ENCODE data around the gene TYW5. TPM values are rescaled to one million over a fixed set of nuclear protein-coding genes. Genes with fewer than 3 reads are reported as not detected.

The TYW5 gene
- polyA plus RNA-seq, 3 donors: 12.1 to 19.4 (median 13.8) TPM

DNA sequence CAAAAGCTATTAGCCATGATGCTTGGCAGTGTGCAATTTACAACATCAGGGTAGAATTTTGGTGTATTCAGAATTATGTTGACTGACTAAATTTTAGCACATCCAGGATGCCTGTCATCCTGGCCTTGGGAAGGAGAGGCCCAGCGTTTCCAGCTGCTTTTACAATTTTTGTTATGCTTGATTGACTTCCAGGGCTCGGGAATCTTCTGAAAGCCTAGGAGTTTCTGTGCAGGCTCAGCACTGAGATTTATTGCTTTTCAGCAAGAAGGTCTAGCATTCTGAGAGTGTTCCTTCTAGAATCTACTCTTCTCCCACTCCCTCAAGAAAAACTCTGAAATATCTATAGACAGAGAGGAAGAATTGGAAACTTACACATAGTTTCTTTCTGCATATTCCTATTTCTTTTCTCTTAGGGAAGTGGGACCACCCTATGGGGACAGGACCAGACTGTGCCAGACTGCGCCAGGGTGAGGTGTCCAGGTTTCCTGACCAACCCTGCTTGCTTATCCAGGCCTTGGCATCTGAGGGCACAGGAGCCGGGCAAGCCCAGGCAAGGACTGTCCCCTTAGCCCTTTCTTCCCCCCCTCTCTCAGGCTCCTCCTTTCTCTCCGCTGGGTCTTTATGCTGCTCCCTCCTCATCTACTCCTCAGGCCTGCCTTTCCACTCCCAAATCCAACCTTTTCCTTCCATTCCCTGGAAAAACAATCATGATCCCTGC lies 27.0 kb upstream of the TYW5 start:
- no peak for DNase-seq (ENCODE audit: extremely low read depth in 1 of 11, low read depth in 9 of 11, low spot score in 4 of 11)

DNA sequence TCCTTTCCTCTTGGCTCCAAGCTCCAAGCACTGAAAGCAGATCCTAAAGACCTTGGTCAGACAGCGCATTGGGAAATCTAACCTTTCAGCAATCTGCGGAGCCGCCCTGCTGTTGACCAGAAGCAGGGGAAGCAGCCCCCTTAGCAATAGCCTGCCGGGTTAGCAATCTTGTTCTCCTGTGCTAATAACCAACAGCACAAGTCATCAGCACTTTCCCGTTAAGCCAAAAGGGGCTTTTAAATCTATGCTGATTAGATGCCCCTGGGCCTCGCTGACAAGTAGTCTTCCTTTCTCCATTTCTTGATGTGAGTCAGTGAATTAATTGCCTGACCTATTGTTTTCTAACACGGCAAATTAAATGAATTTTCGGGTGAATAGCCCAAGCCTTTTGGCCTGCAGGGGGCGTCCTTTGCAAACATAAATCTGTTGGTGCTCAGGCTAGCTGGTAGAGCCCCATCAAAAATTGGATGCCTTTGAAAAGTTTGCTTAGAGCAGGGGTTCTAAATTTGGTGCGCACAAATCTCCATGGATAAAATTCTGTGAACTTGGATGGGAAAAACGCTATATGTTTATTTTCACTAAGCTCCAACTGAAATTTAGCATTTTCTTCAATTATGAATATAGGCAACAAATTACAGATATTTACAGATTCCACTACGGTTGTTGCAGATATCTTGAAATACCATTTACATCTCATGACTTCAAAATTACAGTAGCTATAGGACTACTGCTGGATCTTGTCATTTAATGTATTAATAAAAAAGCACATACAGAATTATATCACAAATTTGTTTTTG lies 24.7 kb upstream of the TYW5 start:
- peak in 10 of 11 donors; percentile 59 to 80 (median 72) for DNase-seq (ENCODE audit: extremely low read depth in 1 of 11, low read depth in 9 of 11, low spot score in 4 of 11)

DNA sequence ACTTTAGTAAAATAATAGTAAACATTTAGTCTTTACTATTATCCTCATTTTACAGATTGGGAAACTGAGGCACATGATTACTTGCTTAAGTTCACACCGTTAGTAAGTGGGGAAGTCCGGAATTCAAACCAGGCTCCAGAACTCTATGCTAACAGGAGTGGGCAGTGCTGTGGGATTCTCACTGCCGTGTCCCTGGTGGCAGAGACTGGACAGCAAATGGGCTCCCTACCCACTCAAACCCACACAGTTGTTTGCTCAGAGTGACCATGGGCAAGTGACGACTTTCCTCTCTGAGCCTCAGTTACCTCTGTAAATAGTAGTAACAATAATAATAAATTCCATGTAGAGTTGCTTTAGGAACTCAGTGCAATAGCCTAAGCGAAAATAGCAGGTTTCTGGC lies 24.1 kb upstream of the TYW5 start:
- DNase-seq (ENCODE audit: extremely low read depth in 1 of 11, low read depth in 9 of 11, low spot score in 4 of 11): no peak

DNA sequence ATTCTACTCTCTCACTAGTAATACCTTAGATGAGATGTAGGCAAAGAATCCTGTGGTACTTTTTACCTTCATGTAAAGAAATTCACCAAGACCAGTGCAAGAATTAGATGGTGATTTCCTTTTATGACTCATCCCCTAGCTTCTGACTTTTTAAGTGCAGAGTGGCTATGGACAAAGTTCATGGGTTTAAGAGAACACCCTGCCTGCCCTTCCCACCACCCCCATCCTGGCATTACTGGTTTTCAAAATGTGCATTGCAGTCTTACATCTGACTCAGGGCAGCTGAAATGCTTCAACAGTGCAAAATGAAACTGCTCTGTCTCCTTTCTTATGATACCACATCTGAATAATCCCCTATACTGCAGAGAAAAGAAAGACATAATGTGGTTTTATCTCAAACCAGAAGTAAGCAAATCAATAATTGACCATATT lies 22.7 kb upstream of the TYW5 start:
- no peak for DNase-seq (ENCODE audit: extremely low read depth in 1 of 11, low read depth in 9 of 11, low spot score in 4 of 11)

DNA sequence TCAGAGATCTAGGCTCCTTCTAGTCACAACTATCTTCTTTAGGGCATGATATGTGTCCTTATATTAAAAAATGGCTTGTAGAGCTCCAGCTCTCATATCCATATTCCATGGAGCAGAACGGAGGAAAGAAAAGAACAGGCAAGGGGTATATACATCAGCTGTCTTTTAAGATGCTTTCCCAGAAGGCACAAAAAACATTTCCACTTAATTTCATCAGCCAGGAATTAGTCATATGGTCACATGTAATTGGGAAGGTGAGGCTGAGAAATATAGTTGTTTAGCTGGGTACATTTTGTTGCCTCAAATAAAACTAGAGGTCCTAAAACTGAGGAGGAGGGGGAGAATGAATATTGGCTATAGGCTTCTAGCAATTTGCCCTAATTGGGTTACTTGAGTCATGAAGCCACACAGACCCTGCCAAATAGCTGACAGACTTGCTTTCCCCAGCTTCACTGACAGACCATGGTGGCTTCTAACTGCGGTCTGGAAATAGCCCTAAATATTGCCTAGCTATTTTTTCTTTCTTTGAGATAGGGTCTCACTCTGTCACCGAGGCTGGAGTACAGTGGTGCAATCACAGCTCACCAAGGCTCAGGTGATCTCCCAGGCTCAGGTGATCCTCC lies 20.1 kb upstream of the TYW5 start:
- DNase-seq (ENCODE audit: extremely low read depth in 1 of 11, low read depth in 9 of 11, low spot score in 4 of 11): no peak

DNA sequence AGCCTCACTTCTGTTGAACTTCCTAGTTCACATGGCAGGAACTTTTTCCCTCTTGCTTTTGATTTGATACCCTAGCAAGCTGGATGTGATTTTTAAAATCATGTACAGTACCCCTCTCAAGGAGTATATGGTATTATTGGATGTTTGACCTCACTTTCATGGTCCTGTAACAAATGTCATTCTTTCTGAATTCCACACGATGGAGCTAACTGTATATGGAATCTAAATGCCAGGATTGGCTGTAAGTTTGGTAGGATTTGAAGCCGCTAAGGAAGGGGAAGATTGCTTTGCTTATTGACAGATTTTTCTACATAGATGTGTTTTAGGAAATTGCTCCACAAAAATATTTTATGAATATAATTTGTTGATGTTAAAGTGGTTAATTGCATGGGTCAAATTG lies 18.4 kb upstream of the TYW5 start:
- no peak for DNase-seq (ENCODE audit: extremely low read depth in 1 of 11, low read depth in 9 of 11, low spot score in 4 of 11)

DNA sequence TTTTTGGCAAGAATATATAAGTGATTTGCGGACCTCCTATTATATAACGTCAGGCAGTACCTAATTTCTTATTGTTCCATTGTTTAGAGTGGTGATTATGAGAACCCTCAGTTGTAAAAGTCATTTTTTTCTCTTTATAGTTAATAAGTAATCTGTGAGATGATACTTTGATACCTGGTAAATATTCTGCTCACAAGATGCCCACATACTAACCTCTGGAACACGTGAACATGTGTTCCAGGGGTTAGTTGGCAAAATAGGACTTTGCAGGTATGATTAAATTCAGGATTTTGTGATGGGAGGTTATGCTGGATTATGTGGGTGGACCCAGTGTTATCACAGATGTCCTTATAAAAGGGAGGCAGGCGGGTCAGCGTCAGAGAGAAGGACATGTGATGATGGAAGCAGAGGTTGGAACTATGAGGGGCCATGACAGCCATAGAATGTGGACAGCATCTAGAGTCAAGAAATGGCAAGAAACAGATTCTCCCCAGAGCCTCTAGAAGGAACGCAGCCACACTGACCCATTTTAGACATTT lies 16.9 kb upstream of the TYW5 start:
- DNase-seq (ENCODE audit: extremely low read depth in 1 of 11, low read depth in 9 of 11, low spot score in 4 of 11): no peak

DNA sequence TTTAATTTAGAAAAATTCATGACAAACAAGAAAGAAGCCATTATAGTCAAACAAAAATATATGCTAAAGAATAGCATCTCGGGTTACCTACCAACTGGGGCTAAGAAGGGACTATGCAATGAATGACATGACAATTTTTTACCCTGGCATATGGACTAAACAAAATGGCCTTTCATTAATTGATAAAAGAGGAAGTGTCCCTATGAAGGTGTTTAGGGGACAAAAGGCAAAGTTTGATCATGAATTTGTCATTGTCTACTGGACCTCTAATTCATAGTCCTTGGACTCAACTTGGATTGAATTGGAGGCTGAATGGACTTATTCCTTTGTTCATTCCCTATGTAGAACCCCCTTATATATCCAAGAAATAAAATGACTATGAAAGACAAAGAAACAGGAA lies 12.8 kb upstream of the TYW5 start:
- no peak for DNase-seq (ENCODE audit: extremely low read depth in 1 of 11, low read depth in 9 of 11, low spot score in 4 of 11)

DNA sequence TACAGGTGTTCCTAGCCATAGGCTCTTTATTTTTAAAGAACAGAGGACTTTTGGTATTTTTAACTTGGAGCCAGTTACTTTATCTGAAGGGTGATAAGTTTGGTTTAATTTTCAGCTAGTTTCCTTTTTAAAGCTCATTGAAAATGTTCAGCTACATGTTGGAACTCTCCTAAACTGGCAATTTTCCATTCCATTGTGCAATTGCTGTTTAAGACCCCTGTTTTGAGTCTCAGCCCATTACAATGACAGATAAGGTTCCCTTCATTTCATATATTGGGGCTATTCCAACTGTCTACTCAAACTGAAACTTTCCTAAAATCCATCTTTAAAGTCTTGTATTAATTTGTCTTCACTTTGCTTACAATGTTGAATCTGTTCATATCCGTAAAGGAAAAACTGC lies 11.7 kb upstream of the TYW5 start:
- DNase-seq (ENCODE audit: extremely low read depth in 1 of 11, low read depth in 9 of 11, low spot score in 4 of 11): no peak

DNA sequence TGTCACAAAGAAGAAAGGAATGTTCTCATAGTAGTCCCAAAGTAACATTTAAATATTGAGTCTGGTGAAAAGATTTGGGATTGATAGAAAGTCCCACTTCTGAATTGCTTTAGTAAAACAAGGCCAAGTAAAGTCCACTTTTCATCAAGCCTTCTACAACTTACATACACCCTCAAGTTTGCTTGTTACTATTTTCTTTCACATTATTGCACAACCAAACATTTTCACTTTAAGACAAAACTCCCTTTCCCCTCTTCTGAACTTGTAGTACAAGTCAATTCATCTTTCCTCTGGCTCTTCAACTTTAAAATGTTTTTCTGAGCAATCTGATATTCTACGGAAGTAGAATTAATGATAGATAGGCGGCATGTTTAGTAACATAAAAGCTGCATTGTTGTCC lies 11.1 kb upstream of the TYW5 start:
- DNase-seq (ENCODE audit: extremely low read depth in 1 of 11, low read depth in 9 of 11, low spot score in 4 of 11): no peak

DNA sequence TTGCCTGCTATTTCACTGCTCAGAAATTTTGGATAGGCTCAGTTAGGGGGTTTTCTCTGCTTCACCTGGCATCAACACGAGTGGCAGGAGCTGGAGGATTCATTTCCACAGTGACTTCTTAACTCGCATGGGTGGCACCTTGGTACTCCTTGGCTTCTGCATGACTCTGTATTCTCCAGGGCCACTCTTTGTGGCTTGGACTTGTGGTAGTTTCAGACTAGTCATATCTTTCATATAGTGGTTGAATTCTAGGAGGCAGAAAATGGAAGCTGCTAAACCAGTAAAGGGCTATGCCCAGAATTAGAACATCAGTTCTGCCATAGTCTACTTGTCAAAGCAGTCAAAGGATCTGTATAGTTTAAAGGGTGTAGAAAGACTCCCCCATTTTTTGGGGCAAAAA lies 6.9 kb upstream of the TYW5 start:
- no peak for DNase-seq (ENCODE audit: extremely low read depth in 1 of 11, low read depth in 9 of 11, low spot score in 4 of 11)

DNA sequence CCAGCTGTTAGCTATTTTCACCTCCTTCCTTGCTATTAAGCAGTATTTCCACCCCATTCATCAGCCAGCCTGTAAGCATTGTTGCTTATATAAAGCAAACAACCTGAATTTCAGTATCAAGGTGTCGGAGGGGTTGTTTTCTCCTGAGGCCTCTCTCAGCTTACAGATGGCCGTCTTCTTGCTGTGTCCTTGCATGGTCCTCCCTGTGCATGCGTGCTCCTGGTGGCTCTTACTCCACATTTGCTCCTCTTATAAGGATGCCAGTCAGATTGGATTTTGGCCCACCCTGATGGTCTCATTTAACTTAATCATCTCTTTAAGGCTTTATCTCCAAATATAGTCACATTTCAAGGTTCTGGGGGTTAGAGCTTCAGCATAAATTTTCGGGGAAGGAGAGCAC lies 2.7 kb upstream of the TYW5 start:
- DNase-seq (ENCODE audit: extremely low read depth in 1 of 11, low read depth in 9 of 11, low spot score in 4 of 11): no peak

DNA sequence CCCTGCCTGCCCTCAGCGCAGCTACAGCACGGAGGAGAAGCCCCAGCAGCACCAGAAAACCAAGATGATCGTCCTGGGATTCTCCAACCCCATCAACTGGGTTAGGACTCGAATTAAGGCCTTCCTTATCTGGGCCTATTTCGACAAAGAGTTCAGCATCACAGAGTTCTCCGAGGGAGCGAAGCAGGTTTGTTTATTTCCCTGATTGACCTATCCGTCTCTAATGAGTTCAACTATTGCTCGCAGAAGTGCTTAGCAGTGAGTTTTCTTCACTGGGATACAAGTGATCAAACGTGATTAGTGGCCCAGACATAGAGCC lies 730 bp upstream of the TYW5 start:
- peak in 2 of 11 donors; percentile 9 to 16 for DNase-seq (ENCODE audit: extremely low read depth in 1 of 11, low read depth in 9 of 11, low spot score in 4 of 11)

DNA sequence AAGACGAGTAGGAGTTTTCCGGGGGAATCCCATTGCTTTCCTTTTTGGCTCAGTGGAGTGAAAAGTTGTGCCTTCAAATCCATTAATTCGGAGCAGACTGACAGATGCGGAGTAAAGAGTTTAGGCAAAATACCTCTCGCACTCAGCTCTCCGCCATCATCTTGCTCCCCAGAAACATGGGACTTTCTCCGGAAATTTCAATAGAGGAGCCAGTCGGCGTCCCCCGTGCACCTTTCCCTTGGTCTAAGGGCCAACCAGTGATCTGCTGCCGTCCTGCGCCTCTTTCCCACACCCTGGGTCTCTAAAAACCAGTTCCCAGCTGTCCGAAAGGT lies 318 bp downstream of the TYW5 start:
- peak in 1 of 11 donors; percentile 45 for DNase-seq (ENCODE audit: extremely low read depth in 1 of 11, low read depth in 9 of 11, low spot score in 4 of 11)

DNA sequence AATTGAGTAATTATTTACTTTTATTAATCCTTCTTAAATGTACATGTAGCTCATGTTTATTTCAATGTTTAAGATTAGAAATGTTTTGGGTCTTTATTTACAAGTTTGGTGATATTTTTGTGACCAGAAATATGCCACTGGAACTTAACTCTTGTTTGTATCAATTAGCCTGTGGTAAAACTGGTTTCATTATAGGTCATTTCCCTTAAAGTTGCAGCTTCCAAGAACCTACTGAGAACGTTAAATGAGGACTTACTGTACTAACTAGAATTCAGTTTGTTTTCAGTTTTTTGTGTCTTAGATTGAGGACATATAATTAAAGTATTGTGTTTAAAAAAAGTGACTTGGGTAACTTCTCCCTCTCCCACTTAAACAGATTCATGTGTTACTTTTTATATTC lies 4.3 kb downstream of the TYW5 start:
- no peak for DNase-seq (ENCODE audit: extremely low read depth in 1 of 11, low read depth in 9 of 11, low spot score in 4 of 11)

DNA sequence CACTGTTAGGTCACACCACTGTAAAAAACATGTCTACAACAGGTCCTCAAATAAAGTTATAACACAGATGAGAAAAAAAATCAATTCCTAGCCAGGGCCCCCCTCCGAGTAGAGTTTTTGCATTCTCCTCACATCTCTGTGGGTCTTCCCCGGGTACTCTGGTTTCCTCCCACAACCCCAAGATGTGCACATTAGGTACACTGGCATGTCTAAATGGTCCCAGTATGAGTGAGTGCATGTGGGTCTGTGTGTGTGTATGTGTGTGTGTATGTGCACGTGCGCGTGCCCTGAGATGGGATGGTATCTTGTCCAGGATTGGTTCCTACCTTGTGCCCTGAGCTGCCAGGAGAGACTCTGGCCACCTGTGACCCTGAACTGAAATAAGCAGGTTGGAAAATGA lies 4.9 kb downstream of the TYW5 start:
- no peak for DNase-seq (ENCODE audit: extremely low read depth in 1 of 11, low read depth in 9 of 11, low spot score in 4 of 11)

DNA sequence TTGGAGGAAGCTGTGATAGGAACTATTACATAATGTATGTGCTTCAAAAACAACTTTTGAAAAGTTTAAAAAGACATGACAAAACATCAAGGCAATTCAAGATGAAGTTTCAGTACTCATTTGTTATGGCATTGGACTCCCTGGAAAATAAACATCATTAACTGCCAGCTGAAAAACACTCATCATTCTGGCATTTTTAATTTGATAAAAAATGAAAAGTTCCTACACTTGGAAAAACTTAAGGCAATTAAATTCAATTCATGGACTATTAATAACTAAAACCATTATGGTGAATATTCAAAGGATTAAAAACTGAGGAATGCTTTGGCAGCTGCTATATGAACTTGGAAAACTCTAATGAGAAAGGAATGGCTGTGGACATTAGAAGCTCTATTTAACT lies 8.5 kb downstream of the TYW5 start:
- DNase-seq (ENCODE audit: extremely low read depth in 1 of 11, low read depth in 9 of 11, low spot score in 4 of 11): no peak

DNA sequence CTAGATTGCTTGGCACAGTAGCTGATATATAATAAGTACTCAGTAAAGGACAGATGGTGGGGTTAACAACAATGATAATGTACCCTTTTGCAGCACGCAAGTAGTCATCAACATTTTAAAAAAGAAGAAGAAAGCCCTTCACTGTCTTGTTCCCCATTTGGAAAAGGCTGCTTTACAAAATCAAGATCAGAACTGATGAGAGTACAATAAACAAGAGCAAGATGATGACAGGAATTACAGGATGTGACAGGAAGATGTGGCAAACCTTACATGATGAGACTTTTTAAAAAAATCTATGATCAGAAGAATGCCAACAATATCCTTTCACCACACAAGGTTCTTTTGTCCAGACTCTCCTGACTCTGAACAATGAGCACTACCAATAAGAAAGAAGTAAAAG lies 9.1 kb downstream of the TYW5 start:
- DNase-seq (ENCODE audit: extremely low read depth in 1 of 11, low read depth in 9 of 11, low spot score in 4 of 11): no peak

DNA sequence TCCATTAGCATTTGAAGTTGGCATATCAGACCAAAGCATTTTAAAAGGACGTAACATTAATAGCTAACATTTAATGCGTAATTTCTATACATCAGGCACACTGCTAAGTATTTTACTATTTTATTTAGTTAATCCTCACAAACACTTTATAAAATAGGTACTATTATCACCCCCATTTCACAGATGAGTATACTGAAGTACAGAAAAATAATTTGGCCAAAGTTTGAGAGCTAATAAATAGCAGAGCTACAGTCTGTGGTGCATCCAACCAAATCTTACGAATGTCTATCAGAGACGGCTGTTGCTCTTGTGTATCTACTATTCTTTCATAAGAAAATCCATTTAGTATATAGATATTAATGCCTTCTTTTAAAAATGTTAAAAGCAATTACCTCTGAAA lies 11.9 kb downstream of the TYW5 start:
- no peak for DNase-seq (ENCODE audit: extremely low read depth in 1 of 11, low read depth in 9 of 11, low spot score in 4 of 11)

DNA sequence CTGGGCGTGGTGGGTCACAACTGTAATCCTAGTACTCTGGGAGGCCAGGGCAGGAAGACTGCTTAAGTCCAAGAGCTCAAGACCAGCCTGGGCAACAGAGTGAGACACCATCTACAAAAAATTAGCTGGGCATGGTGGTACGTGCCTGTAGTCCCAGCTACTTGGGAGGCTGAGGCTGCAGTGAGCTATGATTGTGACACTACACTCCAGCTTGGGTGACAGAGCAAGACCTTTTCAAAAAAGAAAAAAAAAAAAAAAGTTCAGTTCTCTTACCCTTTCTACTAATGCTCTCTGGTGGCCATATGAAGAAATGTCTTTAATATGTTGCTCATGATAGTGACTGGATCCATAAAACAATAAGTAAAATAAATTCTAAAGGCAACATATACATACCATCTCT lies 14.9 kb downstream of the TYW5 start:
- DNase-seq (ENCODE audit: extremely low read depth in 1 of 11, low read depth in 9 of 11, low spot score in 4 of 11): no peak

All from renal cortex interstitium (tissue), 11 donors.